GM13977 (cell line): ENCODE measurements around the gene LAMA4.

Experiments used
- DNase-seq: peaks from one replicate; pipeline ENCODE4 v3.0.0; 2012; ENCODE audit warnings: low spot score
- in situ Hi-C: fragments of 300-500 bp; cut with MboI; formaldehyde crosslinking; loops from one replicate; pipeline ENCODE4 v1.12.0; 2022; ENCODE audit warnings: low sequenced_read_pairs, low pct_unique_long_range_greater_than_20kb, mixed read lengths, inconsistent platforms; ENCODE audit not compliant: unreplicated experiment
- TF ChIP-seq, protein P1 (sequence below): IDR thresholded peaks from 2 replicates; pipeline ENCODE4 v1.5.1; 2012; ENCODE audit warnings: mild to moderate bottlenecking, control low read depth; ENCODE audit not compliant: insufficient read depth; ENCODE audit errors: extremely low read depth, missing control alignments

Gene LAMA4

DNA sequence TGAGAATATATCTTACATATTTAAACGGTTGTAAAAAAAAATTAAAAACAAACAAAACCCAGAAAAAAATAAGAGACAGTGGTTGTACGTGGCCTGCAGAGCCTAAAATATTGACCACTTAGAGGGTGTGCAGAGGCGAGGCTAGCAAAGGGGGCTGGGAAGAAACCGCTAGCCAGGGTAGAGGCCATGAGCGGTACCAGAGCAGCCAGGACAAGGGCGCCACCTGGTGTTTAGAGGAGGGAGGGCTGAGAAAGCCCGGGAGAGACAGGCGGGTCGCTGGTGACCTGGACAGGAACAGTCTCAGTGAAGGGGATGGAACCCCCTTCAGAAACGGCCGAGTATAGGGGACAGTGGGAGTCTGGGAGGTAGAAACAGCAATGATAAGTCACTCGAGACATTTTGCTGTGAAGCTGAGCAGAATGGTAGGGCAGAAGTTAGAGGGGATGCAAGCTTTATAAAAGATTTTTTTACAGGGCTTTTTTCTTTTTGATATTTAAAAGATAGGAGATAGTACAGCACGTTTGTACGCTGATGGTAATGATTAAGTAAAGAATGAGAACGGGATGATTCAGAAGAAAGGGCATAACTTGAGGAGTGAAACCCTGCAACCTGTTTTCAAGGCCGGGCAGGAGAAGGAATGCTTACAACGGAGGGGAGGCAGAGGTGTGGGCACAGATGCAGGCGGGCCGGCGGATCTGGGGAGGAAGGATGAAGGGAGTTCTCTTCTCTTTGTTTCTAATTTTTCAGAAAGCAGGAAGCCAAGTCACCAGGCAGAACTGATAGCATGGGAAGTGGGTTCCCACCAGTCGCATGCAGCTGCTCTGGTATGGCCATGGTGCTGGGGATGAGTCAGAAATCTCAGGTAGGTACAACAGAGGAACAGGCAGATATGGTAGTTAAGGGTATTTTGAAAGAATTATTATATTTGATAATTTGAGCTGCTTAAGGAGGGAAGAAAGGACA is 90.8 kb downstream of the LAMA4 start:
- in situ Hi-C loops = loop anchor here (25.0 kb wide), 1 partner anchor 451 kb away; no protein-coding TSS in a partner anchor
- TF ChIP-seq, protein P1, sequence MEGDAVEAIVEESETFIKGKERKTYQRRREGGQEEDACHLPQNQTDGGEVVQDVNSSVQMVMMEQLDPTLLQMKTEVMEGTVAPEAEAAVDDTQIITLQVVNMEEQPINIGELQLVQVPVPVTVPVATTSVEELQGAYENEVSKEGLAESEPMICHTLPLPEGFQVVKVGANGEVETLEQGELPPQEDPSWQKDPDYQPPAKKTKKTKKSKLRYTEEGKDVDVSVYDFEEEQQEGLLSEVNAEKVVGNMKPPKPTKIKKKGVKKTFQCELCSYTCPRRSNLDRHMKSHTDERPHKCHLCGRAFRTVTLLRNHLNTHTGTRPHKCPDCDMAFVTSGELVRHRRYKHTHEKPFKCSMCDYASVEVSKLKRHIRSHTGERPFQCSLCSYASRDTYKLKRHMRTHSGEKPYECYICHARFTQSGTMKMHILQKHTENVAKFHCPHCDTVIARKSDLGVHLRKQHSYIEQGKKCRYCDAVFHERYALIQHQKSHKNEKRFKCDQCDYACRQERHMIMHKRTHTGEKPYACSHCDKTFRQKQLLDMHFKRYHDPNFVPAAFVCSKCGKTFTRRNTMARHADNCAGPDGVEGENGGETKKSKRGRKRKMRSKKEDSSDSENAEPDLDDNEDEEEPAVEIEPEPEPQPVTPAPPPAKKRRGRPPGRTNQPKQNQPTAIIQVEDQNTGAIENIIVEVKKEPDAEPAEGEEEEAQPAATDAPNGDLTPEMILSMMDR = peak; percentile 94
- peak; percentile 60 for DNase-seq

DNA sequence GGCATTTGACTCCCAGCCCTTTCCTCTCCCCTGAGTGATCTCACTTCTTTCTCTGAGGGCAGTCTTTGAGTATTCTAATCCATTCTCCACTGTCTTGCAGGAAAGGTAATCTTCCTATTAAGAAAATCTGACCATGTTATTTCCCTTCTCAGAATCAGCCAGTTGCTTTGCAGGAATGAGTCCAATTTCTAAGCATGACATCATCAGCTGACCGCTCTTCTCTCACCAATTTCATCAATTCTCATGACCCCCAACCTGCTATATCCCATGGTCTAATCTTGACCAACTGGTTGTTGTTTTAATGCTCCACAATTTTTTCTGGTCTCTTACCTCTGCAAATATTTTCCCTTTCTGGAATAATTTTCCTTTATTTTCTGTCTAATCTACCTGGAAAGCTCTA is 93.6 kb downstream of the LAMA4 start:
- TF ChIP-seq, protein P1 = no peak
- in situ Hi-C loops = loop anchor here (25.0 kb wide), 1 partner anchor 448 kb away; no protein-coding TSS in a partner anchor
- no peak for DNase-seq

DNA sequence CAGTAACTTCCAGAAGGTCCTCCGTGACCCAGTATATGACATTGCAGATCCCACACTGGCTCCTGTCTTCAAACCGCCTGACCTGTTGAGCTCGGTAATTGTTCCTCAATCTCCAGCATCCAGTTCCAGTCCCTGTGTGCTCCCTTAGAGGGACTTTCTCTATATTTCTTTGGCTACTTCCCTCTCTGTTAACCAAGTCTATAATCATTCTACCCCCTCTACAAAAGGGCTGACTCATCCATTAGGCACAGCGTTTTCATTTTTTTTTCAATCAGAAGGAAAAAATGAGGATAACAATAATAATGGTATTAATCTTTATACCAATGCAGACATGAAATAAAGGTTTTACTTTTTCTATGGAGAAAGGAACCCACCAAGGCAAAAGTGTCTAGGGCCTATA is 97.7 kb downstream of the LAMA4 start:
- no peak for DNase-seq
- TF ChIP-seq, protein P1 = no peak
- in situ Hi-C loops = loop anchor here (25.0 kb wide), 1 partner anchor 444 kb away; no protein-coding TSS in a partner anchor

- TF ChIP-seq, protein P1 = no peak
- no peak for DNase-seq
- in situ Hi-C loops = loop anchor here (25.0 kb wide), 1 partner anchor 444 kb away; no protein-coding TSS in a partner anchor
Measured at GRCh38 chr6:112155886-112156285, 98.5 kb downstream of the LAMA4 start.

DNA sequence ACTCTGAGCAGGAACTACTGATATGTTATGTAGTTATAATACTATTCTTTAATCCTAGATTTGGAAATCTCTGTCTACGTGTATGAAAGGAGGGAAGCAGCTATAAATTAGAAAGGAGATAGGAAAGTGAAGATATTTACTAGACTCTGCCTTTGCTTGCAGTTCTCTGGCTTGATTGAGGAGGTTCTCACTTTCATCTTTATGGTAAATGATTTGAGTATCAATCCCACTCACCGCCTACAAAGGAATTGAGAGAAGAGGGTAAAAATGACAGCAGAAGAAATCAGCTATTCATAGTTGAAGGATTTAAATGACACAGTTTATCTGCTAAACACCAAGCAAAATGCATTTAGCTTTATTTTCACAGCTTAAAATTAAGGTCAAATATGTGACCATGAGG is 99.7 kb downstream of the LAMA4 start:
- no peak for DNase-seq
- TF ChIP-seq, protein P1 = no peak
- in situ Hi-C loops = loop anchor here (25.0 kb wide), 1 partner anchor 442 kb away; no protein-coding TSS in a partner anchor

- DNase-seq = no peak
- TF ChIP-seq, protein P1 = no peak
- in situ Hi-C loops = loop anchor here (25.0 kb wide), 1 partner anchor 442 kb away; no protein-coding TSS in a partner anchor
Measured at GRCh38 chr6:112153926-112154607, 100.3 kb downstream of the LAMA4 start.
